IPS-18a (cell line): ENCODE results near the gene CD14.

Experiments
- H3K27ac ChIP-seq: one replicate; pipeline ENCODE4 v1.5.1; 2013; ENCODE audit warnings: low read length
- H3K27me3 ChIP-seq: one replicate; pipeline ENCODE4 v1.6.1; 2013; ENCODE audit warnings: mild to moderate bottlenecking, low read length; ENCODE audit not compliant: control insufficient read depth, insufficient read depth
- H3K36me3 ChIP-seq: one replicate; pipeline ENCODE4 v1.6.1; 2013; ENCODE audit warnings: low read depth, low read length; ENCODE audit not compliant: control insufficient read depth
- H3K4me1 ChIP-seq: one replicate; pipeline ENCODE4 v1.6.1; 2013; ENCODE audit warnings: low read depth, low read length; ENCODE audit not compliant: control insufficient read depth
- H3K4me3 ChIP-seq: one replicate; pipeline ENCODE4 v1.5.1; 2013; ENCODE audit warnings: low read length
- H3K9ac ChIP-seq: one replicate; pipeline ENCODE4 v1.6.1; 2013; ENCODE audit warnings: mild to moderate bottlenecking, low read length, moderate library complexity
- H3K9me3 ChIP-seq: one replicate; pipeline ENCODE4 v1.6.1; 2013; ENCODE audit warnings: low read depth, low read length; ENCODE audit not compliant: control insufficient read depth

CD14 gene

DNA sequence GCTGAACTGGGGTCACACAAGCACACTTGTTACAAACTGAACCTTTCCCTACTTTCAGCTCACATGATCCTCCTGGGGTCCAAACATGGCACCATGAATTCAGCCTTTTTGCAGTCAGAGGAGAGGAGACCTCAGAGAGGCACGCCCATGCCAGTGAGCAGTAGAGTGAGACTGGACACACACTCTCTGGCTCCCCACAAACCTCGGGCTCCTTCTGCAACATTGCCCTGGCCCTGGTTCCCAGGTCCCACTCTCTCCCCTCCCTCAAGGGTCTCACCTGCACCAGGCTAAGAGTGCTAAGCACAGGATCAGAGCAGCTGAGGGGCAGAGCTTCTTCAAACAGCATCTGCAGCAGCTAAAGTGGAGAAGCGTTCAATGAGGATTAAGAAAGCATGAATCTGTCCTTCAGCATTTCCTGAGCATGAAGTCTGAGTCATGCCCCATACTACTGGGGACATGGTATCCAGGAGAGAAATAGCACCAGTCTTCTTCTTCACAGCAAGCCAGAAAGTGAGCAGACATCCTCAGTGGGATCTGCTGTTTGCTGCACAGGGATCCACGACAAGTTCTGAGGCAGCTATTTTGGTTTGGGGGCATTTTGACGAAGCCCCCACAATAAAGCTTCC lies 41.1 kb downstream of the CD14 start:
- H3K36me3 ChIP-seq: no peaks in the 10 kb centered on the region
- H3K4me3 ChIP-seq: no peak overlapping the region
- no peak overlapping the region for H3K9ac ChIP-seq
- H3K27me3 ChIP-seq: no peaks in the 10 kb centered on the region
- H3K4me1 ChIP-seq: no peaks in the 10 kb centered on the region
- H3K27ac ChIP-seq: no peak overlapping the region
- H3K9me3 ChIP-seq: no peaks in the 10 kb centered on the region

DNA sequence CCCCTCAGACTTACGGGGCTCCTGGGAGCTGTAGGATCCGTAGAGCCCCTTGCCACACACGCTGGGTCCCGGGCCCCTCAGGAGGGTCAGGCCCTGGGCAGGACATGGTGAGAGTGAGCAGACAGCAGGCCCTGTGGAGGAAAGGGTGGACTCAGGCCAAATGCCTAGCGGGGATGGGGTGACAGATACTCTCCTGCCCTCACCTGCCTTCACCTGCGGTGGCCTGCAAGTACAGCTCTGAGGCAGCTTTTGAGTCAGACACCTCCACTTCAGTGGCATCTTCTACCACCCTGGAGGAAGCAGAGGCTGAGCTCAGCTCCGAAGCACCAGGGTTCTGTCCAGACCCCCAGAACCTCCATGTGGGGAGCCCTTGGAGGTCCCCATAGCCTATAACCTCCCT lies 42.1 kb downstream of the CD14 start:
- Histone ChIP-seq H3K4me3 (no peak overlapping the region), H3K9ac (no peak overlapping the region), H3K27ac (no peak overlapping the region), H3K4me1 (no peaks in the 10 kb centered on the region), H3K36me3 (no peaks in the 10 kb centered on the region), H3K27me3 (no peaks in the 10 kb centered on the region), H3K9me3 (no peaks in the 10 kb centered on the region)

DNA sequence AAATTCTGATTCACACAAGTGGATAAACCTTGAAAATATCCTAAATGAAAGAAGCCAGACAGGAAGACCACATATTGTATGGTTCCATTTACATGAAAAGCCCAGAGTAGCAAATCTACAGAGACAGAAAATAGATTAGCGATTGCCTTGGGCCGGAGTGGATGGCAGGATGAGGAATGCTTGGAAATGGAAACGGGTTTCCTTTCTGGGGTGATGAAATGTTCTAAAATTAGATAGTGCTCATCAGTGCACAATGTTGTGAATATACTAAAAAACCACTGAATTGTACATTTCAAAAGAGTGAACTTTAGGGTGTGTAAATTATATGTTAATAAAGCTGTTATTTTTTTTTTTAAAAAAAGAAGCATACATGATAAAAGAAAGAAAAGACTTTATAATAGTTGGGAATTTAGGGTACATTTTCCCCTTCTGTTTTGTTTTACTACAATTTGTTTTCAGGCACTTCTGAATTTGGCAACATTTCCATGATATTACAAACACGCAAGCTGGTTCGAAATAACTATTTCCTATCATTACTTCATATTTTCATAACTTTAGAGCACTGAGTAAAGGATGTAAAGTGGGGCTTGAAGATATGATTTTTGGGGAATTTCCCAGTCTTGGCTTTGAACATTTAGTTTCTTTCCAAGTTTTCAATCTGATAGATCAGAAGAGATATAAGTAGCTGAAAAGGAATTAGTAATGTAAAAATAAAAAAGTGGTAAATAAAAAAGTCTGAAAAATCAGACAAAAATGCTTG lies 44.5 kb downstream of the CD14 start:
- no peak overlapping the region for H3K4me3 ChIP-seq
- H3K27ac ChIP-seq: no peak overlapping the region
- H3K27me3 ChIP-seq: no peaks in the 10 kb centered on the region
- no peaks in the 10 kb centered on the region for H3K9me3 ChIP-seq
- H3K4me1 ChIP-seq: no peaks in the 10 kb centered on the region
- no peak overlapping the region for H3K9ac ChIP-seq
- H3K36me3 ChIP-seq: no peaks in the 10 kb centered on the region

DNA sequence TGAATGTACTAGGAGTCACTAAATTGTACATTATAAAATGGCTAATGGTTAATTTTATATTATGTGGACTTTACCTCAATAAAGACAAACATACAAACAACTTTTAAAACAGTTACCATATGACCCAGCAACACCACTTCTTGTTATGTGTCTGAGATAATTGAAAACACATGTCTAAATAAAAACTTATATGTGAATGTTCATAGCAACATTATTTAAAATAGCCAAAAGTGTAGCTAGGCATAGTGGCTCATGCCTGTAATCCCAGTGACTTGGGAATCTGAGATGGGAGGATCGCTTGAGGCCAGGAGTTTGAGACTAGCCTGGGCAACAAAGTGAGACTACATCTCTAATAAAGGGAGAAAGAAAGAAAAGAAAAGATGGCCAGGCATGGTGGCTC lies 45.5 kb downstream of the CD14 start:
- Histone ChIP-seq H3K9ac (no peak overlapping the region), H3K4me3 (no peak overlapping the region), H3K9me3 (no peaks in the 10 kb centered on the region), H3K4me1 (no peaks in the 10 kb centered on the region), H3K36me3 (no peaks in the 10 kb centered on the region), H3K27ac (no peak overlapping the region), H3K27me3 (no peaks in the 10 kb centered on the region)
